B cell (primary cell): Measurements from ENCODE around the gene ADCY7. TPM values are rescaled to one million over a fixed set of nuclear protein-coding genes. Genes with fewer than 3 reads are reported as not detected.

Experiments used
- ATAC-seq: fragments of 200-7000 bp; cut with Tn5 transposase; one replicate; pipeline ENCODE4 v1.10.0; 2021; ENCODE audit warnings: low read depth, mild to moderate bottlenecking, moderate number of reproducible peaks, moderate library complexity
- CTCF ChIA-PET: fragments of 350-600 bp; sonication (Branson Sonifier 250); formaldehyde crosslinking; loops from one replicate; lab custom pipeline; 2021; ENCODE audit warnings: antibody characterized with exemption, inconsistent platforms; lab: Charles Lee
- POLR2A ChIA-PET: fragments of 350-600 bp; sonication (Branson Sonifier 250); formaldehyde crosslinking; loops from one replicate; lab custom pipeline; 2021; ENCODE audit warnings: antibody characterized with exemption; lab: Charles Lee
- DNase-seq: peaks from one replicate; pipeline ENCODE4 v3.0.0; 2013
- H2AFZ ChIP-seq: 2 replicates; pipeline ENCODE4 v1.6.1; 2012; ENCODE audit warnings: mild to moderate bottlenecking, low read depth, low read length; ENCODE audit not compliant: insufficient read depth, poor library complexity, severe bottlenecking
- H3K27ac ChIP-seq, 2 donors: 1 replicate in 1 of 2; 2 replicates in 1 of 2; pipeline ENCODE4 v1.5.1; 2012 to 2013; ENCODE audit warnings: low read length in 2 of 2, mild to moderate bottlenecking in 2 of 2, moderate library complexity in 1 of 2
- H3K27me3 ChIP-seq, 4 experiments: fragments of 200-600 bp in 1 of 4; sonication (generic) in 1 of 4; replicated peaks in 1 of 4; 1 replicate in 2 of 4; 2 replicates in 2 of 4; pipeline versions ENCODE4 v1.6.1 to v1.7.0; 2013 to 2016; ENCODE audit warnings: low read length in 3 of 4, mild to moderate bottlenecking in 2 of 4, mixed read lengths in 1 of 4, moderate library complexity in 1 of 4; ENCODE audit not compliant: insufficient read depth in 4 of 4, control insufficient read depth in 3 of 4; ENCODE audit errors: control extremely low read depth in 1 of 4
- H3K36me3 ChIP-seq, 2 experiments: replicated peaks in 1 of 2; 1 replicate in 1 of 2; 2 replicates in 1 of 2; pipeline versions ENCODE4 v1.6.1 to v1.7.1; 2013; ENCODE audit warnings: low read length in 1 of 2; ENCODE audit not compliant: insufficient read depth in 2 of 2, control insufficient read depth in 1 of 2; ENCODE audit errors: control extremely low read depth in 1 of 2, extremely low read depth in 1 of 2
- H3K4me1 ChIP-seq, 2 donors: fragments of 200-600 bp in 1 of 2; sonication (generic) in 1 of 2; 1 replicate in 1 of 2; 2 replicates in 1 of 2; pipeline versions ENCODE4 v1.5.1 to v1.6.1; 2013 to 2017; ENCODE audit warnings: low read length in 2 of 2; ENCODE audit not compliant: control insufficient read depth in 2 of 2, insufficient read depth in 2 of 2
- H3K4me2 ChIP-seq: replicated peaks from 2 replicates; pipeline ENCODE3; 2012; ENCODE audit warnings: mild to moderate bottlenecking, low read depth, low read length; ENCODE audit not compliant: poor library complexity, severe bottlenecking
- H3K4me3 ChIP-seq, 5 experiments: fragments of 200-600 bp in 1 of 5; sonication (generic) in 1 of 5; 1 replicate in 3 of 5; 2 replicates in 2 of 5; pipeline versions ENCODE4 v1.5.1 to v1.7.0; 2011 to 2016; ENCODE audit warnings: low read length in 4 of 5, mild to moderate bottlenecking in 4 of 5, low read depth in 2 of 5, control low read depth in 1 of 5, moderate library complexity in 1 of 5; ENCODE audit not compliant: insufficient read depth in 1 of 5; ENCODE audit errors: control extremely low read depth in 1 of 5, extremely low read depth in 1 of 5
- H3K79me2 ChIP-seq: fragments of 200-600 bp; sonication (generic); one replicate; pipeline ENCODE4 v1.6.0; 2016; ENCODE audit warnings: low read length; ENCODE audit not compliant: control insufficient read depth, insufficient read depth
- H3K9ac ChIP-seq: fragments of 200-600 bp; sonication (generic); 2 replicates; pipeline ENCODE4 v1.6.1; 2017; ENCODE audit warnings: mild to moderate bottlenecking, low read length, moderate library complexity
- H3K9me3 ChIP-seq, 3 donors: one replicate each; pipeline versions ENCODE4 v1.6.1 to v1.7.1; 2013; ENCODE audit warnings: low read length in 2 of 3; ENCODE audit not compliant: control insufficient read depth in 2 of 3, insufficient read depth in 1 of 3; ENCODE audit errors: control extremely low read depth in 1 of 3
- H4K20me1 ChIP-seq: 2 replicates; pipeline ENCODE4 v1.6.0; 2012; ENCODE audit warnings: mild to moderate bottlenecking, low read length; ENCODE audit not compliant: insufficient read depth, control insufficient read depth, poor library complexity, severe bottlenecking
- H3K27ac Mint-ChIP-seq: one replicate; pipeline ENCODE4 v1.8.0; 2021; ENCODE audit warnings: mixed read lengths
- H3K27me3 Mint-ChIP-seq: one replicate; pipeline ENCODE4 v1.8.0; 2021; ENCODE audit warnings: mixed read lengths
- H3K4me1 Mint-ChIP-seq: one replicate; pipeline ENCODE4 v1.8.0; 2021; ENCODE audit warnings: mixed read lengths
- H3K4me3 Mint-ChIP-seq: one replicate; pipeline ENCODE4 v1.8.0; 2021; ENCODE audit warnings: mixed read lengths
- H3K9me3 Mint-ChIP-seq: one replicate; pipeline ENCODE4 v1.8.0; 2022; ENCODE audit warnings: mixed read lengths; ENCODE audit not compliant: insufficient read depth
- CTCF ChIP-seq: fragments of 200-600 bp; IDR thresholded peaks from one replicate; pipeline ENCODE4 v1.8.0; 2022; ENCODE audit warnings: antibody characterized with exemption, mild to moderate bottlenecking
- EZH2 ChIP-seq: IDR thresholded peaks from 2 replicates; pipeline ENCODE4 v1.6.1; 2012; ENCODE audit warnings: borderline replicate concordance, low read depth, mild to moderate bottlenecking, moderate library complexity, low read length; ENCODE audit not compliant: insufficient read depth, poor library complexity, severe bottlenecking
- WGBS: methylation state at CpG from one replicate; pipeline ENCODE4 v1.1.5; 2013; ENCODE audit warnings: missing lambda C conversion rate; ENCODE audit not compliant: insufficient coverage; 5-methylcytosine and 5-hydroxymethylcytosine counted together
- intact Hi-C: fragments of 100-400 bp; cut with micrococcal nuclease; formaldehyde crosslinking; loops from one replicate; pipeline ENCODE4 v1.10.0; 2022
- polyA plus RNA-seq: library from polyadenylated mRNA; depleted of rRNA; stranded (reverse); fragments of >200 nt; gene quantifications from 2 replicates; pipeline ENCODE4 v1.2.3, GENCODE V29; 2012
- total RNA-seq, 2 donors: library from RNA; stranded (reverse); fragments of 120-200 nt in 1 of 2; gene quantifications; 1 replicate in 1 of 2; 2 replicates in 1 of 2; pipeline versions ENCODE4 v1.2.3 to v1.2.4, GENCODE V29; 2013 to 2022

Gene ADCY7
- total and polyA plus RNA-seq, 2 donors (not counting 1 experiment from before 2014, with no cell fraction given): 78.4 to 207 TPM

- DNase-seq (no peak), ATAC-seq (no peak)
- peaks cover 5 to 86% of the 10 kb centered on the region in 2 experiments for H3K36me3 ChIP-seq
- Mint-ChIP-seq H3K27me3 (no peaks in the 10 kb centered on the region), H3K9me3 (no peaks in the 10 kb centered on the region), H3K4me1 (no peaks in the 10 kb centered on the region), H3K27ac (no peak overlapping the region), H3K4me3 (no peak overlapping the region)
- no peak overlapping the region for H3K27ac ChIP-seq
- H3K79me2 ChIP-seq: peaks cover 5% of the 10 kb centered on the region
- no peaks in the 10 kb centered on the region for H3K4me1 ChIP-seq
- WGBS: over 99% methylated on average over 21 of the region's 21 CpGs
- H3K4me2 ChIP-seq: no peak overlapping the region
- intact Hi-C loops: no loop called here
- no peak overlapping the region for H2AFZ ChIP-seq
- no peaks in the 10 kb centered on the region for H3K27me3 ChIP-seq
- TF ChIP-seq CTCF (no peak), EZH2 (no peak)
- ChIA-PET POLR2A (interaction anchor here (2.0 kb wide), 1 partner anchor 31 kb away, joined by 4 read pairs; no protein-coding TSS in a partner anchor), CTCF (interaction anchor here (0.5 kb wide), 1 partner anchor 32 kb away, joined by 6 read pairs; no protein-coding TSS in a partner anchor)
- no peak overlapping the region for H3K9ac ChIP-seq
- no peaks in the 10 kb centered on the region for H3K9me3 ChIP-seq
- H3K4me3 ChIP-seq: no peak overlapping the region
- peaks cover 42% of the 10 kb centered on the region for H4K20me1 ChIP-seq
These were observed 39.2 kb downstream of the ADCY7 start for GRCh38 chr16:50305441-50306061.

- peaks cover 5% of the 10 kb centered on the region for H3K79me2 ChIP-seq
- DNase-seq: no peak
- H3K27me3 ChIP-seq: no peaks in the 10 kb centered on the region
- H3K4me2 ChIP-seq: no peak overlapping the region
- Mint-ChIP-seq H3K4me1 (no peaks in the 10 kb centered on the region), H3K9me3 (no peaks in the 10 kb centered on the region), H3K27ac (no peak overlapping the region), H3K27me3 (no peaks in the 10 kb centered on the region), H3K4me3 (no peak overlapping the region)
- no peaks in the 10 kb centered on the region for H3K4me1 ChIP-seq
- POLR2A ChIA-PET: interaction anchor here (2.0 kb wide), 1 partner anchor 32 kb away, joined by 4 read pairs; no protein-coding TSS in a partner anchor
- H3K36me3 ChIP-seq: peaks cover 5 to 86% of the 10 kb centered on the region in 2 experiments
- H3K27ac ChIP-seq: no peak overlapping the region
- no peak overlapping the region for H2AFZ ChIP-seq
- 94% methylated on average over 9 of the region's 9 CpGs for WGBS
- ATAC-seq: no peak
- no peak overlapping the region for H3K4me3 ChIP-seq
- H3K9me3 ChIP-seq: no peaks in the 10 kb centered on the region
- CTCF ChIA-PET: interaction anchor here (0.9 to 1.4 kb wide), 4 partner anchors 16 to 500 kb away, joined by 3 to 4 read pairs (median 3); no protein-coding TSS in a partner anchor
- H3K9ac ChIP-seq: no peak overlapping the region
- no peak for TF ChIP-seq CTCF
- TF ChIP-seq EZH2: no peak
- H4K20me1 ChIP-seq: peaks cover 40% of the 10 kb centered on the region
- intact Hi-C loops: no loop called here
These were observed 39.9 kb downstream of the ADCY7 start for GRCh38 chr16:50306287-50306686.
